B cell (primary cell): ENCODE measurements around the gene JPH2.

Source experiments
- CTCF ChIP-seq: fragments of 200-600 bp; IDR thresholded peaks from one replicate; pipeline ENCODE4 v1.8.0; 2022; ENCODE audit warnings: antibody characterized with exemption, mild to moderate bottlenecking
- EZH2 ChIP-seq: IDR thresholded peaks from 2 replicates; pipeline ENCODE4 v1.6.1; 2012; ENCODE audit warnings: borderline replicate concordance, low read depth, mild to moderate bottlenecking, moderate library complexity, low read length; ENCODE audit not compliant: insufficient read depth, poor library complexity, severe bottlenecking

GRCh38 chr20:44123251-44123650 is 63.7 kb downstream of the JPH2 start:
- TF ChIP-seq CTCF (no peak), EZH2 (no peak)
